Measurements from ENCODE around the gene BORCS6.
A peak's percentile ranks its signal among the peaks of the same experiment; 100 is the strongest.

Gene BORCS6

GRCh38 chr17:8141741-8142140, 48.2 kb downstream of the BORCS6 start:
- DNase-seq = no peak

GRCh38 chr17:8141045-8141444, 48.9 kb downstream of the BORCS6 start:
- no peak for DNase-seq

GRCh38 chr17:8140065-8141029, 49.6 kb downstream of the BORCS6 start:
- DNase-seq = no peak

DNA sequence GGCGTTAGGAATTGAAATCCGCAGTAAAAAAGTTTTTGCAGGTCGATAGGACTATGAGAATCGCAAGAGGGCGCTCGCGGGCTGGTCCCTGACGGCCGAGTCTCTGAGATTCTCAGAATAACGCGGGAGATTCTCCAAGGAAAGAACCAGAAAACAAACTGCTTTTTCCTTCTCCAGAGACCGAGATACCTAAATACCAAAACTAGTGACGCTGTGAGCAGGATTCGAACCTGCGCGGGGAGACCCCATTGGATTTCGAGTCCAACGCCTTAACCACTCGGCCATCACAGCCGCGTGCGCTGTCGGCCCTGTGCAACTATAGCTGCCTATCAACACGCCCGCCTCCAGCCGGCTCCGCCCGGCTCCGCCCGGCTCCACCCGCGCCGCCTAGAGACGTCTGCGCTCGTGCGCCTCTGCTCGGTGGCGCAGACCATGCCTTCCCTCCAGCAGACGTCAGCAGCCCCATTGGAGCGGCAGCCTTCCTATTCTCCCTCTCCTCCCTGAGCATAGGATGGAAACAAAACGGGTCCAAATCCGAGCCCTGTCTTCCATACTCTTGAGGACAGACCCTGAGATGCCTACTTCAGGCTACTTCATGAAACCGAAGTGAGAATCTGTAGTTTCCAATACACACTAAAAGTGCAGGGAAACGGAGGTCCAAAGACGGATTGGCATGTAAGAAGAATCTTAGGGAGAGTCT, 51.2 kb downstream of the BORCS6 start:
- peak; percentile 97 for DNase-seq

DNA sequence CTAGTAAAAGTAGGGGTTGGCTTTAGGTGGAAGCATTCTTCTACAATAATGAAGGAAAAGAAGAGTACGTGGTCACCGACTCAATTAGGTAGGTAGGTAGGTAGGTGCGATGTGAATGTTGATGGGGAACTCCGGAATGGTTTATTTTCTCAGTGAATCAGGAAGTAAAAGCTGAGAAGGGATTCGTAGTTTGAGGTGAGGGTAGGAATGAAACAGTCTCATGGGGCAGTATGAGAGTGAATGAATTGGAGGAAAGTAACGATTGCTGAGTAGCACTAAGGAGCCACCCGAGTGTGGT, 51.7 kb downstream of the BORCS6 start:
- no peak for DNase-seq
